HL-60 (cell line): Measurements from ENCODE around the gene DCTN5.

Experiments
- GABPA ChIP-seq: IDR thresholded peaks from 2 replicates; pipeline ENCODE4 v1.6.1; 2012; ENCODE audit warnings: low read depth
- POLR2AphosphoS5 ChIP-seq: IDR thresholded peaks from 2 replicates; pipeline ENCODE4 v1.6.1; 2012; ENCODE audit warnings: low read depth
- TF ChIP-seq, protein P1 (sequence below): IDR thresholded peaks from one replicate; pipeline ENCODE4 v1.5.1; 2011; ENCODE audit warnings: low read length, control low read depth, inconsistent platforms; ENCODE audit not compliant: insufficient read depth

DNA sequence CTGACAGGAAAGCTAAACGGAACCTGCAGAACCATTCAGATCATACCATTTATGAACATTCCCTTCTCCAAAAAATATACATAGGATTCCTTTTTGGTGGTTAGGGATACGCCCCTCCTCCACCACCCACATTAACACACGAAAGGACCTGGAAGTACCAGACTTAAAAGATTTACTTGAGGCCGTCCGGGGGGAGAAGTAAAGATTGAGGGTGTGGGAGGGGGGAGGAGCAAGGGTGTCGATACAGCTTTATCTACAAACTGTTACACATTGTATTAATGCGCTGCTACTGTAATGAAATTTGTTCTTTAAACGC lies 693 bp upstream of the DCTN5 start:
- TF ChIP-seq, protein P1, sequence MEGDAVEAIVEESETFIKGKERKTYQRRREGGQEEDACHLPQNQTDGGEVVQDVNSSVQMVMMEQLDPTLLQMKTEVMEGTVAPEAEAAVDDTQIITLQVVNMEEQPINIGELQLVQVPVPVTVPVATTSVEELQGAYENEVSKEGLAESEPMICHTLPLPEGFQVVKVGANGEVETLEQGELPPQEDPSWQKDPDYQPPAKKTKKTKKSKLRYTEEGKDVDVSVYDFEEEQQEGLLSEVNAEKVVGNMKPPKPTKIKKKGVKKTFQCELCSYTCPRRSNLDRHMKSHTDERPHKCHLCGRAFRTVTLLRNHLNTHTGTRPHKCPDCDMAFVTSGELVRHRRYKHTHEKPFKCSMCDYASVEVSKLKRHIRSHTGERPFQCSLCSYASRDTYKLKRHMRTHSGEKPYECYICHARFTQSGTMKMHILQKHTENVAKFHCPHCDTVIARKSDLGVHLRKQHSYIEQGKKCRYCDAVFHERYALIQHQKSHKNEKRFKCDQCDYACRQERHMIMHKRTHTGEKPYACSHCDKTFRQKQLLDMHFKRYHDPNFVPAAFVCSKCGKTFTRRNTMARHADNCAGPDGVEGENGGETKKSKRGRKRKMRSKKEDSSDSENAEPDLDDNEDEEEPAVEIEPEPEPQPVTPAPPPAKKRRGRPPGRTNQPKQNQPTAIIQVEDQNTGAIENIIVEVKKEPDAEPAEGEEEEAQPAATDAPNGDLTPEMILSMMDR, result no peak
- no peak for TF ChIP-seq POLR2AphosphoS5
- TF ChIP-seq GABPA, result no peak
